ENCODE results near the gene CPSF7. TPM values are rescaled to one million over a fixed set of nuclear protein-coding genes. Genes with fewer than 3 reads are reported as not detected.
"Not testable (repeated sequence)": the region's sequence is repeated elsewhere in the genome, so short reads cannot be mapped to it uniquely, and the experiment has no call there.

CPSF7 gene
- polyA plus RNA-seq, 3 donors = 28.5 to 52.8 (median 42.7) TPM

DNA sequence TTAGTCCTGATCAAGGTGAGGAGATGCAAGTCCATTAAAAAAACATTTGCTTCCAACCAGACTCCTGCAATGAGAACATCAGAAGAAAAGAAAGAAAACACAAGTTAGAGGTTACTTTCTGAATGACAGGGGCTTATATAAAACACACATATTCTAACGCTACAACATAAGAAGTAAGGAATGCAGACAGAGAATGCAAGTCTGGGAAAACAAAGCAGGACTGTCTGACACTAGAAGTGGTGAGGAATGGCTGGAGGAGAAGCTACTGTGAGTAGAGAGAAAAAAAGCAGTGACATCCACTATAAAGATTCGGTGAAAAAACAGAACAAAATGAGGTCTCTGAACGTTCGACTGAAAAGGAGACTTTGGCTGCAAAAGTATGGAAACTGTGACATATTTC lies 25.1 kb downstream of the CPSF7 start:
- WGBS, 3 donors = 78 to 86% (median 84%) methylated on average over 4 of the region's 4 CpGs

DNA sequence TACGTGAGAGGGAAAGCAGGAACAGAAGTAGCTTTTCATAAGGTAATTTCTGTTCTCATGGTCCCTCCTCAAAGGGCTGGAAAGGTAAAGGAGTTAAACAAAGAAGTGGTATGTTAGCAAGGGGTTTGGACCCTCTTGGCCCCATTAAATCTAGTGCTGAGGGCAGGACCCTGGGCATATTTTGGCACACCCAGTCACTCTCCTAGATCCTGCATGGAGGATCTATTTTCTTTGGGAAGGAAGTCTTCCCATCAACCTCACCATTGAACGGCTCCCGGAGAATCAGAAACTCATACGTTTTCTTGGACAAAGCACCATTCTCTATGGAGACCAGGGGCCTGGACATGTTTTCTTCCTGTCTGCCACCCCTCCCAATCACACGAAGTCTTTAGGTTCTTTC lies 25.7 kb downstream of the CPSF7 start:
- WGBS, 3 donors = 67 to 75% (median 72%) methylated on average over 5 of the region's 5 CpGs
- H3K27ac ChIP-seq (ENCODE audit: low read depth, low read length) = no peak overlapping the region

More for the DNA sequence above, 25.1 kb downstream of the CPSF7 start:
- no peak overlapping the region for H3K27ac ChIP-seq (ENCODE audit: low read depth, low read length)

DNA sequence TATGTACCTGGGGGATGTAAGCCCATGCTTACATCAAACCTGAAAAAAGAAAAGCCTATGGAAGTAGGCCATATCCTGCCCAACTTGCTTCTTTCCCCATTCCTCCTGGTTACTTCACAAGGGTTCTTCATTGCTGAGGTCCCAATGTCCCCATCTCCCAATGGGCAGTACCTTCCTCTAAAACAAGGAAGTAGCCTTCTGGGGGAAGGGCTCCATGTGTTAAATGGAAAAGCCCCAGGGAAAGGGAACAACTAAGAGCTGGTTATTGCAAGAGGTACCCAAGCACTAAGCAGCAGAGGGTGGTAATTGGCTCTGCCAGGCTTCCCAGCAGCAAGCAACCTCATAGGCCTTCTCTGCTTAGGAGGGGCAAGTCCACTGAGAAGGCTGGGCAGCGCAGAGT lies 26.1 kb downstream of the CPSF7 start:
- WGBS, 3 donors = 97 to 100% (median 100%) methylated on average over 1 of the region's 1 CpG
- H3K27ac ChIP-seq (ENCODE audit: low read depth, low read length) = no peak overlapping the region

DNA sequence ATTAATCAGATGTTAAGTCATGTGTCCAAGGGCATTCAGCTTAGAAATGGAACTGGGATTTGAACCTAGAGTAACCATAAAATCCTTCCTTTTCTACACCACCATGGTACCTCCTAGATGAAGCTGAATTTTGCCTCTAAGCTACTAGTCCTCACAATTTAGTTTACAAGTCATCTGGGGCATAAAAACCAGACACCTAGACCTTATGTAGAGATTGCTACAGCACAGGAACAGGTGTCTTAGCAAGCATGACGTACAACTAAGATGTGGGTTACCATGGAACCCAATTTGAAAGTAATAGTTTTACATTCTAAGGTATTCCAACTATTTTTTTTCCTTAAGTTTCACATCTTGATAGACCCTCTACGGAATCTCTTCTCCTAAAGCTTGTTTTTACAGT lies 28.2 kb downstream of the CPSF7 start:
- WGBS, 3 donors = 91 to 94% (median 92%) methylated on average over 2 of the region's 2 CpGs
- no peak overlapping the region for H3K27ac ChIP-seq (ENCODE audit: low read depth, low read length)

DNA sequence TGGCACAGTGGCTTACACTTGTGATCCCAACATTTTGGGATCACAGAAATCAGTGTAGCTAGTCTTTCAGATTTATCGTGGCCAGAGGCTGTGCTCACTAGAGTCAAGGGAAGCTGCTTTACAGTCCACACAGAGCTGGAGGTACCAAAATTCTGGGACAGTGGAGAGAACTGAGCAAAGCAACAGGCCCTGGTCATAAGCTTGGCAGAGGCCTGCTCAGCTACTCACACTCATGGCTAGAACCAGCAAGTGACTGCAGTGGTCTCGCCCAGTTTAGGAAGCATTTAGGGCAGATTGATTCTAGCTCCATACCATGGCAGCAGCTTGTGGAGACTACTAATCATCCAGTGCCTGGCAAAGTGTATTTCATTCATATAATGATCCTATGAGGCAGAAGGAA lies 28.6 kb downstream of the CPSF7 start:
- WGBS, 3 donors = 86 to 90% (median 89%) methylated on average over 2 of the region's 2 CpGs
- no peak overlapping the region for H3K27ac ChIP-seq (ENCODE audit: low read depth, low read length)

DNA sequence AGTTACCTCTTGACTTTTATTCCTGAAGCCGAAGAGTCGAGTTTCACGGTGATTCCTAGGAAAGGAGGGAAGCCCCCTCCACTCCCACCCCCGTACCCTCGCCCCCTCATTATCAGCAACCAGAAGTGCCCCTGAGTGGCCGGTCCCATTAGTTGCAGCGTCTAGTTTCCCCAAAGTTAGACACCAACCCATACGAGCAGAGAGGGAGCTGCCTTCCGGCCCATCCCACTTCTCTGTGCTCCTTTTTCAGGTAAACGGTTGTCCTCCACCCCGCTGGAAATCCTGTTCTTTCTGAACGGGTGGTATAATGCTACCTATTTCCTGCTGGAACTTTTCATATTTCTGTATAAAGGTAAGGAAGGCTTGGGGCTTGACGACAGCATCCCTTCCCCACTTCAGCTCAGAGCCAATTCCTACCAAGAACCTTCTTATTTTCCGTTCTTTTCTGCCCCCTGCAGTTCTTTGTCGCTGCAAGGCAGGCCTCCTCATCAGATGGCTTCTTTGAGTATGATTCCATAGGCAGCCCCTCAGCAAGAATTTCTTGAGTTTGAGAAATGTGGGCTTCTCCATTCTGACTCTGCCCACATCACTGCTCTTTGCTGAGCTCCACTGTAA lies 36.7 kb downstream of the CPSF7 start:
- 0 to 3% (median 2%) methylated on average over 15 of the region's 15 CpGs for WGBS, 3 donors
- no peak overlapping the region for H3K27ac ChIP-seq (ENCODE audit: low read depth, low read length)

DNA sequence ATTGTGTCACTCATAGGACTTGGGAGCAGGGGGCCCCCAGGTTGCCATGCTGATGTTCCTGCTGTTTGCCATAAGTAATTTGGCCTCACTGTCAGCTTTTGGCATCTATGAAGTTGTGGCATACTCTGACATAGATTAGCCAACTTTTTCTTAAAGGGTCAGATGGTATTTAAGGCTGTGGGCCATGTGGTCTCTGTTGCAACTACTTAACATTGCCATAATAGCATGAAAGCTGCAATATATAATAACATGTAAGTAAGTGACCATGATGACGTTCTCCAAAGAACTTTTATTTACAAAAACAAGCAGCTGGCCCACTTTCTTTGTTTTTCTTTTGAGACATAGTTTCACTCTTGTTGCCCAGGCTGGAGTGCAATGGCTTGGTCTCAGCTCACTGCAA lies 39.6 kb downstream of the CPSF7 start:
- 52 to 73% (median 56%) methylated on average over 1 of the region's 1 CpG for WGBS, 3 donors
- no peak overlapping the region for H3K27ac ChIP-seq (ENCODE audit: low read depth, low read length)

DNA sequence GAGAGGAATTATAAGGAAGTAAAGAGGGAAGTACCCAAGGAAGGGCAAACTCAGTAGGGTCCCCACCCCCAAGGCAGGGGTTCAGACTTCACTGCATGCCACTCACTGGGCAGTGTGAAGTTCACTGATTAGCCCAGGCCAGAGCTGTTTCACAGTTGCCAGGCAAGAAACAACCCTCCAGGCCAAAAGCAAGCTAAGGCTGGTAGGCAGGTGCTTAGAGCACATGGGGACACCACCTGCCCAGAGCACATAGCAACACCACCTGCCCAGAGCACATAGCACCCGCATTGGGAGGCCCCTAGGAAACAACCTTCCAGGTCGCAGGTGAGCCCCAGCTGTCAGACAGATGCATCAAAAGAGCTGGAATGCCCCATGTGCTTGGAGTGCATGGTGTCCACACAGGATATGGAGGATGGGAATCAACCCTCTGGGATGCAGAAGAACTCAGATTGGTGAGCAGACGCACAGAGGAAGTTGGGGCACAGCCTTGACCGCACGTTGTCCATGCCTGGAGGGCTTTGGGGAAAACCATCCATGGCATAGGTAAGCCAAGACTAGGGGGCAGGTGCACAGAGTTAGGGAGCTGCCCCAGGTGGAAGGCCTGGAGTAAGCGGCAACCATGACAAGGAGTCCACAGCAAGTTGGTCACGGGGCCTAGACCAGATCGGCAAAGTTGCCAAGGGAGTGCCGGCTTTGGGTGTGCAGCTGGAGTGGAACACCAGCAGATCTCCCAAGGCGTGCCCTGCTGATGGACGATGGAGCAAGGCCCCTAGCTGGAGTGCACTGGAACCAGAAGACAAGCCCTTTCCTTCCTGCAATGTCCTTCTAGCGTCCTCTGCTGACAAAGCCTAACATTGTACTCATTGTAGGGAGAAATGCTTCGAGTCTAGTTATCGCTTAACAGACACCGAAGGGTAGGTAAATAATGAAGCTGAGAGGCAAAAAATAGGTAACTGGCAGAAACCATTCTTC lies 45.2 kb downstream of the CPSF7 start:
- no peak overlapping the region for H3K27ac ChIP-seq (ENCODE audit: low read depth, low read length)
- WGBS, 3 donors = 77 to 86% (median 85%) methylated on average over 15 of the region's 15 CpGs

DNA sequence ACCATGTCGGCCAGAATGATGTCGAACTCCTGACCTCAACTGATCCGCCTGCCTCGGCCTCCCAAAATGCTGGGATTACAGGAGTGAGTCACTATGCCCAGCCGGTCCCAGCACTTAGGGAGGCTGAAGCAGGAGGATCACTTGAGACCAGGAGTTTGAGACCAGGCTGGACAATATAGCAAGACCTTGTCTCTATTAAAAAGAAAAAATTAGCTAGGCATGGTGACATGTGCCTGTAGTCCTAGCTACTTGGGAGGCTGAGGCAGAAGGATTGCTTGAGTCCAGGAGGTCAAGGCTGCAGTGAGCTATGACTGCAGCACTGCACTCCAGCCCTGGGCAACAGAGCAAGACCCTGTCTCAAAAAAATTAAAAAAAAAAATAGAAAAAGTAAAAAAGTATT lies 45.9 kb downstream of the CPSF7 start:
- 92 to 98% (median 92%) methylated on average over 5 of the region's 5 CpGs for WGBS, 3 donors
- not testable (repeated sequence) for H3K27ac ChIP-seq (ENCODE audit: low read depth, low read length)

DNA sequence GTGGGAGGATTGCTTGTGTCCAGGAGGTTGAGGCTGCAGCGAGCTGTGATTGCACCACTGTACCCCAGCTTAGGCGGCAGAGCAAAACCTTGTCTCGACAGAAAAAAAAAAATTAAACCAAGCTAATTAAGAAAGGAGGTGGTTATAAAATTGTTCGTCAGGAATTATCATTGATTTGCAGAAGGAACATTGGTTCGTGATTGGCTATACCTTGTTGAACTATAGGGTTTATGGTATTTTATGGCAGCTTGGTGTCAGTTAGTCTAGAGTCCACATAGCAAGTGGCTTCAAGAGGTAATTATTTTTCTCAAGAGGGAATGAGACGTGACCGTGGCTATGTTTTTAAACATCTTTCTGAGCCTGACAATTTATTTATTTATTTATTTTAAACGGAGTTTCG lies 48.9 kb downstream of the CPSF7 start:
- H3K27ac ChIP-seq (ENCODE audit: low read depth, low read length) = no peak overlapping the region
- WGBS, 3 donors = 91 to 95% (median 94%) methylated on average over 9 of the region's 9 CpGs

DNA sequence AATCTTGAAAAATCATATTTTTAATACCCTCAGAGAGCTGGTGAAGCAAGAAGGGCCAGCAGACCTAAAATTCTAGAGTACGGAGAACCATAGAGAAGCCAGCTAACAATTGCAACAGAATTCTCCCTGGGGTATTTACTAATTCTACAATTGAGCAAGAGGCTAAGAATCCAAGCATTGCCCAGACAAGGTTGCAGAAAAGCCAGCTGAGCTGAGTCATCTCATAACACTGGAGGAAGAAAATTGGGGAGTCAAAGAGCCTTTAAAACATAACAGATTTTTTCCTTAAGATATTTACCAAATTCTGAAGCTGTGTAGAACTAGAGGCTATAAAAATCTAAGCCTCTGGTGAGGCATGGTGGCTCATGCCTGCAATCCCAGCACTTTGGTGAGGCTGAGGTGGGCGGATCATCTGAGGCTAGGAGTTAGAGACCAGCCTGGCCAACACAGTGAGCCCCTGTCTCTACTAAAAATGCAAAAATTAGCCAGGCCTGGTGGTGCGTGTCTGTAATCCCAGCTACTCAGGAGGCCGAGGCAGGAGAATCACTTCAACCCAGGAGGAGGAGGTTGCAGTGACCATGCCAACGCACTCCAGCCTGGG lies 51.0 kb downstream of the CPSF7 start:
- 64 to 94% (median 66%) methylated on average over 5 of the region's 5 CpGs for WGBS, 3 donors
- no peak overlapping the region for H3K27ac ChIP-seq (ENCODE audit: low read depth, low read length)

DNA sequence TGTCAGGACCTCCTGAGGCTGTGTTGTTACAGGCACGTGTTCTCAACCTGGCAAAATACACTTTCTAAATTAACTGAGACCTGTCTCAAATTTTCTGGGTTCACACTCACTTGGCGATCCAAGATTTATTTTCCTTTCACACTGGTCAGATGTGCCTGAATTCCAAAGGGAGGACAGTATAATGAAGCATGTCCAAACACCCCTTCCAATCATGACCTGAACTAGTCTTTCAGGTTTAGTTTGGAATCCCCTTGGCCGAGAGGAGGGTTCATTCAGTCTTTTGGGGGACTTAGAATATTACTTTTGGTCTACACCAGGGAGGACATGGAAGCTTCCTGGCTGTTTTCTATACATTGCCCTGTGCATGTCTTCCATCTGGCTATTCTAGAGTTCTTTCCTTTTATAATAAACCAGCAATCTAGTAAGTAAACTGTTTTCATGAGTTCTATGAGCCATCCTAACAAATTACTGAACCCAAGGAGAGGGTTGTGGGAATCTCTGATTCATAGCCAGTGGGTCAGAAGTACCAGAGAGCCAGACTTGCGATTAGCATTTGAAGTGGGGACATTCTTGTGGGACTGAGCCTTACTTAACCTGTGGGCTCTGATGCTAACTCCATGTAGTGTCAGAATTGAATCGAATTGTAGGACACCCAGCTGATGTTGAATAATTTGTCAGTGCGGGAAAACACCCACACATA lies 52.2 kb downstream of the CPSF7 start:
- WGBS, 3 donors = 89 to 95% (median 91%) methylated on average over 6 of the region's 6 CpGs
- no peak overlapping the region for H3K27ac ChIP-seq (ENCODE audit: low read depth, low read length)

DNA sequence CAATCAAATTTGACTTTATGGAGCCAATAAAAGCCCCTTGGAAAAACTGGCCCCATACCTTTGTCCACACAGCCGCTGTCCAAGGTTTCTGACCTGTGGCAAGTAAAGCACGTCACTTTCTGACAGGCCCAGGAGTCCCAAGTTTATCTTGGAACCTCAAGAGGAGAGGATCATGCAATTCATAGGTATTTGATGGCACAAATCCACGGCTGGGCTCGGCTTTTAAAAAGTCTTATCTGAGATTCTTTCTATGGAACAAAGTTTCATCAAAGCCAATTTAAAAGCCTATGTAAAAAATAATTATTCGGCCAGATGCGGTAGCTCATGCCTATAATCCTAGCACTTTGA lies 54.0 kb downstream of the CPSF7 start:
- 77 to 90% (median 89%) methylated on average over 6 of the region's 6 CpGs for WGBS, 3 donors
- no peak overlapping the region for H3K27ac ChIP-seq (ENCODE audit: low read depth, low read length)

DNA sequence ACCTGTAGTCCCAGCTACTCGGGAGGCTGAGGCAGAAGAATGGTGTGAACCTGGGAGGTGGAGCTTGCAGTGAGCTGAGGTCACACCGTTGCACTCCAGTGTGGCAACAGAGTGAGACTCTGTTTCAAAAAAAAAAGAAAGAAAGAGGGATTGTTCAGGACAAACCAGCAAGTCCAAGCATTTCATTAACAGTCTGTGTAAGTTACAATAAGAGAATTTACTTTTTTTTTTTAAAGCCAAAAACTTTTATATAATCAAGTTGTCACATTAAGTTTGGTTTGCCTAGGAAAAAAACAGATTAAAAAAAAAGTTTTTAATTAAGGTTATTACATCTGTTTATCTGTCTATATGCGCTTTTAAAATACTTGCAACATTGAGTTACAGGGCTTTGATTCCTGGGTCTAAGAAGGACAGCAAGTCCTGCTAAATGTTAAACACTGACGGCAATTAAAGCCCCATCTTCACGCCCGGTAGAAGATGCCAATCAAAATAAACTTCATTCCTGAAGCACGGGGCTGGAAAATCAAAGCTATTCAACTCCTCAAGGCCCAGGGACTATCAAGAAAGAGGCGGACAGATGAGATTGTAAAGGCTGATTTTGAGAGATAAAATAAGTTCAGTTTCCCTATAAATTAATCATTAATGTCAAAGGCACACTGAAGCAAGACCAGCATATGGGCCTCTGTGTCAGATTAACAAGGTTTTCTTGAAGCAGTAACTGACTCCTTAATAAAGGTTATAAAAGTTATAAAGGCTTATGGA lies 56.9 kb downstream of the CPSF7 start:
- H3K27ac ChIP-seq (ENCODE audit: low read depth, low read length) = no peak overlapping the region
- WGBS, 3 donors = 83 to 90% (median 90%) methylated on average over 8 of the region's 8 CpGs

DNA sequence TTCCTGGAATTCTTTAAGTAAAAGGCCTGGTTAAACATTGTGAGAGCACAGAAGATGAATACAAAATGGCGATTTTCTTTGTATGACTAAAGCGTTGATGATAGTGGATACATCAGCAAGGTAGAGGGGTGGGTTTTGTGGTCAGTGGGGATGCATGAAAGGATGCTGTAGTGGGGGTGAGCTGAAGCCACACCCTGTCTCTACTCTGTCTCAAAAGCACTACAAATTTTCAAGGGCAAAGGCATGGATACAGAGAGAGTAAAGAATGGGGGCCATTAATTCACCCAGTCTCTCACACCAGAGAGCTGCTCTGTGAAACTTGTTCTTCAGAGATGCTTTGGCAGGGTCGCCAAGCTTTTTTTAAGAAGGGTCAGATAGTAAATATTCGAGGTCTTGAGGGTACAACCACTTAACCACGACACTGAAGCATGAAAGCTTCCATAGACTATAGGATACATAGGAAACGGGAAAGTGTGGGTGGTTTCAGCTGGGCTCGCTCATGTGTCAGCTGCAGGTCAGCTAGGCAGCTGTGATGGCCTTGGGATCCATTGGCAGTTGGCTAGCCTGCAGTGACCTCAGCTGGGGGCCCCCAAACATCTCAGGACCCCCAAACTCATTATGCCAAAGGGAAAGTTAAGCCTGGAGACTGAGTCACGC lies 59.3 kb downstream of the CPSF7 start:
- 89 to 96% (median 91%) methylated on average over 8 of the region's 8 CpGs for WGBS, 3 donors

DNA sequence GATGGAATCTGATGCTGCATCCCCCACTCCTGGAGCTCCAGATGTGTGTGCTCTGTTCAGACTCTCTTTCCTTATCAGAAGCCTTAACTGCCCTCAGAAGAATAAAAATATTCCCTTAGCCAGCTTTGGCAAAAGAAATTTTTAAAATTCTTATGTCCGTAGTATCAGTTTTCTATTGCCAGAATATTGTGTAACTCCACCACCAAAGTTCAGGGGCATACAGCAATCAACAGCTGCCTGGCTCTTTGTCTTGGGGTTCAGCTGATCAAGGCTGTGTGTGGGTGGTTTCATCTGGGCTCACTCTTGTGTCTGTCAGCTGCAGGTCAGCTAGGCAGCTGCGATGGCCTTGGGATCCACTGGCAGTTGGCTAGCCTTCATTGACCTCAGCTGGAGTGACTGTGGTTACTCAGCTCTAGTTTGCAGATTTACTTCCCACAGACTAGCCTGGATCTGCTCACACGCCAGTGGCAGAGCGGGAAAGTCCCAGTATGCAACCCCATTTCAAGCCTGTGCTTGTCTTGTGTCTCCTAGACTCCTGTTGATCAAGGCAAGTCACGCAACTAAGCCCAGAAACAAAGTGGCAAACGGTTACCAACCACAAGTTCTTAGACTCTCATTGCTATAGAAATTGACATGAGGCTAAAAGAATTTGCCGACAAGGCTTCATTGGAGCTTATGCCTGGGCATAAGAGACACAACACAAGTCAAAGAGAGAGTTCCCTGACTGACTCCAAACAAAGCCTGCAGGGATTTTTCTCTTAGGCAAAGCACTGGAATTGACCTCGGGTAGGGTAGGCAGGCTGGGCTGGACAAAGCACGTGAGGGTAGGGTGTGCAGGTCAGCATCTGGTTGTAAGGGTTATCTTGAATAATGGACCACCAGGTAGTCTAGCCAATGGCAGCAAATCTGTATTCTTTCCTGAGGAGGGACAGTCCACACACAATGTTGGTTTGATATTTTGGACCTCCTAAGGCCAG lies 60.1 kb downstream of the CPSF7 start:
- H3K27ac ChIP-seq (ENCODE audit: low read depth, low read length) = no peak overlapping the region
- WGBS, 3 donors = 56 to 72% (median 64%) methylated on average over 9 of the region's 9 CpGs

More for the DNA sequence above, 59.3 kb downstream of the CPSF7 start:
- no peak overlapping the region for H3K27ac ChIP-seq (ENCODE audit: low read depth, low read length)

DNA sequence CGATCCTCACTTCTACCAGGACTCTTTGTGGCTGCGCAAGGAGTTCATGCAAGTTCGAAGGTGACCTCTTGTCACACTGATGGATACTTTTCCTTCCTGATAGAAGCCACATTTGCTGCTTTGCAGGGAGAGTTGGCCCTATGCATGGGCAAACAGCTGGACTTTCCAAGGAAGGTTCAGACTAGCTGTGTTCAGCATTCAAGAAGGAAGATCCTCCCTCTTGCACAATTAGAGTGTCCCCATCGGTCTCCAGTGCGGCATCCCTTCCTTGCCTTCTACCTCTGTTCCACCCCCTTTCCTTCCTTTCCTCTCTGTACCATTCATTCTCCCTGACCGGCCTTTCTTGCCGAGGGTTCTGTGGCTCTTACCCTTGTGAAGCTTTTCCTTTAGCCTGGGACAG lies 61.1 kb downstream of the CPSF7 start:
- no peak overlapping the region for H3K27ac ChIP-seq (ENCODE audit: low read depth, low read length)
- 80 to 86% (median 81%) methylated on average over 7 of the region's 7 CpGs for WGBS, 3 donors
